Fibroblast of lung (primary cell): ENCODE results near the gene INS.

ENCODE experiments used
- EZH2 ChIP-seq: IDR thresholded peaks from 2 replicates; pipeline ENCODE4 v1.5.1; 2012; ENCODE audit warnings: low read length, control low read depth, mild to moderate bottlenecking; ENCODE audit errors: missing control alignments
- TF ChIP-seq, protein P1 (sequence below), 2 donors: IDR thresholded peaks in 1 of 2; conservative IDR thresholded peaks in 1 of 2; 1 replicate in 1 of 2; 2 replicates in 1 of 2; pipeline ENCODE4 v1.5.1; 2011 to 2012; ENCODE audit warnings: low read length in 2 of 2, control low read depth in 1 of 2, inconsistent platforms in 1 of 2, low read depth in 1 of 2, mild to moderate bottlenecking in 1 of 2

DNA sequence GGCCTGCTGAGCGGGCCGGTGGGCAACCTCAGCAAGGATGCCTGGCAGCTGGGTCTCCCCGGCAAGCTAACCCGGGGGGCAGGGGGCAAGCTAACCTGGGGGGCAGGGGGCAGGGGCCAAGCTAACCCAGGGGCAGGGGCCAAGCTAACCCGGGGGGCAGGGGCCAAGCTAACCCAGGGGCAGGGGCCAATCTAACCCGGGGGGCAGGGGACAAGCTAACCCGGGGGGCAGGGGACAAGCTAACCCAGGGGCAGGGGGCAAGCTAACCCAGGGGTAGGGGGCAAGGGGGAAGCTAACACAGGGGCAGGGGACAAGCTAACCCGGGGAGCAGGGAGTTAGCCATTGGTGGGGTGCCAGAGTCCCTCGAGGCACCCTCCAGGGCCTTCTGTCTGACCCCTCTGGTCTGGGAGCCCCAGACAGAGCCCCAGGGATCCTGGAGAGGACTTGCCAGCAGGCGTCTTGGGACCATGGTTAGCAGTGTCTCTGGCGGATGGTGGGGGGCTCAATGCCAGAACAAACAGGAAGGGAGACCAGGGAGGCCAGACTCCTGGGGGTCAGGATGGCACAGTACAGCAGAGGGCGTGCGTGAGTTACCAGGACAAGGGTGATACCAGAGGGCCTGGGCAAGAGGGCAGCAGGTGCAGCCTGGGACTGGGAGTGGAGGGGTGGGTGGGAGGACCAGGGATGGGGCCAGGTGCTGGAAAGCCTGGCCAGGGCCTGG is 37.9 kb downstream of the INS start:
- TF ChIP-seq, protein P1, sequence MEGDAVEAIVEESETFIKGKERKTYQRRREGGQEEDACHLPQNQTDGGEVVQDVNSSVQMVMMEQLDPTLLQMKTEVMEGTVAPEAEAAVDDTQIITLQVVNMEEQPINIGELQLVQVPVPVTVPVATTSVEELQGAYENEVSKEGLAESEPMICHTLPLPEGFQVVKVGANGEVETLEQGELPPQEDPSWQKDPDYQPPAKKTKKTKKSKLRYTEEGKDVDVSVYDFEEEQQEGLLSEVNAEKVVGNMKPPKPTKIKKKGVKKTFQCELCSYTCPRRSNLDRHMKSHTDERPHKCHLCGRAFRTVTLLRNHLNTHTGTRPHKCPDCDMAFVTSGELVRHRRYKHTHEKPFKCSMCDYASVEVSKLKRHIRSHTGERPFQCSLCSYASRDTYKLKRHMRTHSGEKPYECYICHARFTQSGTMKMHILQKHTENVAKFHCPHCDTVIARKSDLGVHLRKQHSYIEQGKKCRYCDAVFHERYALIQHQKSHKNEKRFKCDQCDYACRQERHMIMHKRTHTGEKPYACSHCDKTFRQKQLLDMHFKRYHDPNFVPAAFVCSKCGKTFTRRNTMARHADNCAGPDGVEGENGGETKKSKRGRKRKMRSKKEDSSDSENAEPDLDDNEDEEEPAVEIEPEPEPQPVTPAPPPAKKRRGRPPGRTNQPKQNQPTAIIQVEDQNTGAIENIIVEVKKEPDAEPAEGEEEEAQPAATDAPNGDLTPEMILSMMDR (conservative IDR thresholded peaks at IDR 0.05 in 1 of 2, IDR thresholded peaks at IDR 0.05 in 1 of 2; ENCODE audit: low read depth in 1 of 2, low read length in 2 of 2), result no peak
- TF ChIP-seq EZH2, result no peak
